ENCODE data around the gene ZNF774. TPM values are rescaled to one million over a fixed set of nuclear protein-coding genes. Genes with fewer than 3 reads are reported as not detected.

ZNF774 gene
- total and polyA plus RNA-seq, 2 of the 13 experiments (the other 11 are each of a cell fraction or from before 2014, with no cell fraction given) = 0.59 to 1.4 TPM

DNA sequence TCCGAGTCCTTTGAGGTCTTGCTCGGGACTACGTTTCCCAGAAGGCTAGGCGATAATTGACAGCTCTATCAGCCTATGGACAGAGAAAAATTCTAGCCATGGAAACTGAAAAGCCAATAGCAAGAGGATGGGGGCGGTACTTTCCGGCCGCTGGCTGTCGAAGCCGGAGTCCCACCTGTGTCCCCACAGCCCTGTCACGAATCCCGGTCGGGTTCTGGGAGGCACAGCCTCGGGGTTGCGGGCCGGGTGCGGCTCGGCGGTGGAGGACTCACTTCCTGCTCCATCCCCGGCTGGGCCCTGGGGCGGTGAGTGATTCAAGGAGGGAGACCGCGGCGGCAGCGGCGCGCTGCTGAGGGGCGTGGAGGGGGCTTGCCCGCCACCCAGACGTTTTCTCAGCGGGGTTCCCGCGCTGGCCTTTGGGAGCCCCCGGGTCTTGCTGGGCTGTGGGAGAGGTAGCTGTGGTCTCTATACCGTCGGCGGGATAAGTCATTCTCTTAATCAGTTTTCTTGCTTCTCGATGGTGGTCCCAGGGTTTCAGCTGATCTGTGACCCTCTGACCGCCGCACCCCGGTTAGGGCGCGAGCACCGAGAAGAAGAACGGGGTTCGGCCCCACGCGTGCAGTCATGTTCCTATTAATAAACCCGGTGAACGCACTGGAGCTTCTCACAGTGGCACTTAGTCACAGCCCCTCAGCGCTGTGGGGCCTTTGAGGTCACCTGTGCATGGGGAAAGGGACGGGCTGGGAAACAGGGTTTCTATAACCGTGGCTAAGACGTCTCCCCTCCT lies at the start of gene ZNF774 (continued):
- TF ChIP-seq, protein P1, sequence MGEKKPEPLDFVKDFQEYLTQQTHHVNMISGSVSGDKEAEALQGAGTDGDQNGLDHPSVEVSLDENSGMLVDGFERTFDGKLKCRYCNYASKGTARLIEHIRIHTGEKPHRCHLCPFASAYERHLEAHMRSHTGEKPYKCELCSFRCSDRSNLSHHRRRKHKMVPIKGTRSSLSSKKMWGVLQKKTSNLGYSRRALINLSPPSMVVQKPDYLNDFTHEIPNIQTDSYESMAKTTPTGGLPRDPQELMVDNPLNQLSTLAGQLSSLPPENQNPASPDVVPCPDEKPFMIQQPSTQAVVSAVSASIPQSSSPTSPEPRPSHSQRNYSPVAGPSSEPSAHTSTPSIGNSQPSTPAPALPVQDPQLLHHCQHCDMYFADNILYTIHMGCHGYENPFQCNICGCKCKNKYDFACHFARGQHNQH (CRISPR knock-in tag; IDR thresholded peaks at IDR 0.05) = no peak
- TF ChIP-seq ZNF350 (CRISPR knock-in tag; IDR thresholded peaks at IDR 0.05; ENCODE audit: borderline replicate concordance, low read depth) (peak; percentile 42; the same call in 1 of the 2 replicates), PHF5A (CRISPR knock-in tag; IDR thresholded peaks at IDR 0.05; ENCODE audit: low read depth, unreplicated experiment) (no peak), NR1H2 (CRISPR knock-in tag; IDR thresholded peaks at IDR 0.05; ENCODE audit: borderline replicate concordance, low read depth) (no peak), SIN3A (IDR thresholded peaks at IDR 0.05; ENCODE audit: borderline replicate concordance, low read depth, low read length) (no peak), ZNF230 (CRISPR knock-in tag; IDR thresholded peaks at IDR 0.05) (no peak), ZNF670 (CRISPR knock-in tag; IDR thresholded peaks at IDR 0.05; ENCODE audit: borderline replicate concordance) (no peak), SNAPC2 (CRISPR knock-in tag; IDR thresholded peaks at IDR 0.05) (peak; percentile 42; the same call in 1 of the 2 replicates), ZNF337 (CRISPR knock-in tag; IDR thresholded peaks at IDR 0.05; ENCODE audit: borderline replicate concordance, low read depth) (no peak), EED (CRISPR knock-in tag; IDR thresholded peaks at IDR 0.05) (no peak; the same call in 1 of the 2 replicates), KDM5B (CRISPR knock-in tag; IDR thresholded peaks at IDR 0.05; ENCODE audit: borderline replicate concordance) (no peak; the same call in 1 of the 2 replicates), ZNF326 (CRISPR knock-in tag; IDR thresholded peaks at IDR 0.05; ENCODE audit: borderline replicate concordance) (no peak), ZNF562 (CRISPR knock-in tag; IDR thresholded peaks at IDR 0.05; ENCODE audit: borderline replicate concordance) (no peak), HMG20B (CRISPR knock-in tag; conservative IDR thresholded peaks at IDR 0.05) (no peak), ZNF367 (CRISPR knock-in tag; IDR thresholded peaks at IDR 0.05; ENCODE audit: borderline replicate concordance) (no peak), ELF3 (CRISPR knock-in tag; IDR thresholded peaks at IDR 0.05) (0 out of 2 replicates have a peak, but pooled peaks have one; percentile 9), TBX3 (IDR thresholded peaks at IDR 0.05; ENCODE audit: borderline replicate concordance) (no peak), POLR2AphosphoS5 (IDR thresholded peaks at IDR 0.05; ENCODE audit: low read depth, low read length) (peak; percentile 40; the same call in 1 of the 2 replicates), RNF2 (conservative IDR thresholded peaks at IDR 0.05; ENCODE audit: low read depth) (no peak), JUNB (CRISPR knock-in tag; IDR thresholded peaks at IDR 0.05; ENCODE audit: borderline replicate concordance) (no peak), FIP1L1 (IDR thresholded peaks at IDR 0.05; ENCODE audit: borderline replicate concordance, insufficient read depth, low read depth, low read length) (no peak), ZNF749 (CRISPR knock-in tag; IDR thresholded peaks at IDR 0.05; ENCODE audit: borderline replicate concordance) (no peak)
- TF ChIP-seq, protein P2, sequence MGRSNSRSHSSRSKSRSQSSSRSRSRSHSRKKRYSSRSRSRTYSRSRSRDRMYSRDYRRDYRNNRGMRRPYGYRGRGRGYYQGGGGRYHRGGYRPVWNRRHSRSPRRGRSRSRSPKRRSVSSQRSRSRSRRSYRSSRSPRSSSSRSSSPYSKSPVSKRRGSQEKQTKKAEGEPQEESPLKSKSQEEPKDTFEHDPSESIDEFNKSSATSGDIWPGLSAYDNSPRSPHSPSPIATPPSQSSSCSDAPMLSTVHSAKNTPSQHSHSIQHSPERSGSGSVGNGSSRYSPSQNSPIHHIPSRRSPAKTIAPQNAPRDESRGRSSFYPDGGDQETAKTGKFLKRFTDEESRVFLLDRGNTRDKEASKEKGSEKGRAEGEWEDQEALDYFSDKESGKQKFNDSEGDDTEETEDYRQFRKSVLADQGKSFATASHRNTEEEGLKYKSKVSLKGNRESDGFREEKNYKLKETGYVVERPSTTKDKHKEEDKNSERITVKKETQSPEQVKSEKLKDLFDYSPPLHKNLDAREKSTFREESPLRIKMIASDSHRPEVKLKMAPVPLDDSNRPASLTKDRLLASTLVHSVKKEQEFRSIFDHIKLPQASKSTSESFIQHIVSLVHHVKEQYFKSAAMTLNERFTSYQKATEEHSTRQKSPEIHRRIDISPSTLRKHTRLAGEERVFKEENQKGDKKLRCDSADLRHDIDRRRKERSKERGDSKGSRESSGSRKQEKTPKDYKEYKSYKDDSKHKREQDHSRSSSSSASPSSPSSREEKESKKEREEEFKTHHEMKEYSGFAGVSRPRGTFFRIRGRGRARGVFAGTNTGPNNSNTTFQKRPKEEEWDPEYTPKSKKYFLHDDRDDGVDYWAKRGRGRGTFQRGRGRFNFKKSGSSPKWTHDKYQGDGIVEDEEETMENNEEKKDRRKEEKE (IDR thresholded peaks at IDR 0.05) = no peak
- TF ChIP-seq, protein P3, sequence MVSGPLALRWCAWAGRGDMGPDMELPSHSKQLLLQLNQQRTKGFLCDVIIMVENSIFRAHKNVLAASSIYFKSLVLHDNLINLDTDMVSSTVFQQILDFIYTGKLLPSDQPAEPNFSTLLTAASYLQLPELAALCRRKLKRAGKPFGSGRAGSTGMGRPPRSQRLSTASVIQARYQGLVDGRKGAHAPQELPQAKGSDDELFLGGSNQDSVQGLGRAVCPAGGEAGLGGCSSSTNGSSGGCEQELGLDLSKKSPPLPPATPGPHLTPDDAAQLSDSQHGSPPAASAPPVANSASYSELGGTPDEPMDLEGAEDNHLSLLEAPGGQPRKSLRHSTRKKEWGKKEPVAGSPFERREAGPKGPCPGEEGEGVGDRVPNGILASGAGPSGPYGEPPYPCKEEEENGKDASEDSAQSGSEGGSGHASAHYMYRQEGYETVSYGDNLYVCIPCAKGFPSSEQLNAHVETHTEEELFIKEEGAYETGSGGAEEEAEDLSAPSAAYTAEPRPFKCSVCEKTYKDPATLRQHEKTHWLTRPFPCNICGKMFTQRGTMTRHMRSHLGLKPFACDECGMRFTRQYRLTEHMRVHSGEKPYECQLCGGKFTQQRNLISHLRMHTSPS (CRISPR knock-in tag; IDR thresholded peaks at IDR 0.05; ENCODE audit: low read depth) = no peak
